H9 (cell line): Measurements from ENCODE around the gene SAMM50. TPM values are rescaled to one million over a fixed set of nuclear protein-coding genes. Genes with fewer than 3 reads are reported as not detected.

Experiments
- DNase-seq: peaks from one replicate; pipeline ENCODE4 v3.0.0-alpha.2; 2017
- H2AFZ ChIP-seq: one replicate; pipeline ENCODE4 v1.6.1; 2013; ENCODE audit warnings: mild to moderate bottlenecking, low read length, control low read depth, moderate library complexity
- H2AK5ac ChIP-seq: 2 replicates; pipeline ENCODE4 v1.6.1; 2013; ENCODE audit warnings: low read length, control low read depth, mixed read lengths; ENCODE audit not compliant: insufficient read length
- H2BK120ac ChIP-seq: one replicate; pipeline ENCODE4 v1.6.1; 2013; ENCODE audit warnings: low read depth, mild to moderate bottlenecking, low read length, control low read depth, inconsistent platforms; ENCODE audit not compliant: poor library complexity, severe bottlenecking
- H2BK12ac ChIP-seq: 2 replicates; pipeline ENCODE4 v1.6.1; 2013; ENCODE audit warnings: low read length, control low read depth, mixed read lengths, low read depth; ENCODE audit not compliant: insufficient read length
- H2BK15ac ChIP-seq: 2 replicates; pipeline ENCODE4 v1.6.1; 2013; ENCODE audit warnings: low read depth, low read length, control low read depth
- H2BK20ac ChIP-seq: one replicate; pipeline ENCODE4 v1.6.1; 2013; ENCODE audit warnings: low read depth, mild to moderate bottlenecking, low read length, control low read depth, inconsistent platforms; ENCODE audit not compliant: poor library complexity, severe bottlenecking
- H2BK5ac ChIP-seq: 2 replicates; pipeline ENCODE4 v1.6.1; 2013; ENCODE audit warnings: low read length, control low read depth, mixed read lengths; ENCODE audit not compliant: insufficient read length
- H3K14ac ChIP-seq: 2 replicates; pipeline ENCODE4 v1.6.1; 2013; ENCODE audit warnings: low read length, control low read depth; ENCODE audit not compliant: insufficient read depth
- H3K18ac ChIP-seq: 2 replicates; pipeline ENCODE4 v1.6.1; 2013; ENCODE audit warnings: low read depth, mild to moderate bottlenecking, mixed read lengths, low read length, control low read depth; ENCODE audit not compliant: insufficient read length
- H3K23ac ChIP-seq: 2 replicates; pipeline ENCODE4 v1.6.1; 2013; ENCODE audit warnings: low read length, control low read depth, mixed read lengths, low read depth; ENCODE audit not compliant: insufficient read length
- H3K23me2 ChIP-seq: 2 replicates; pipeline ENCODE4 v1.6.1; 2013; ENCODE audit warnings: low read depth, mild to moderate bottlenecking, mixed read lengths, low read length, control low read depth; ENCODE audit not compliant: insufficient read length, poor library complexity, severe bottlenecking
- H3K27ac ChIP-seq: 2 replicates; pipeline ENCODE4 v1.5.1; 2013; ENCODE audit warnings: low read length, control low read depth, mixed read lengths, low read depth; ENCODE audit not compliant: insufficient read length
- H3K27me3 ChIP-seq: 2 replicates; pipeline ENCODE4 v1.6.1; 2013; ENCODE audit warnings: low read length, control low read depth, inconsistent platforms; ENCODE audit not compliant: insufficient read depth
- H3K4ac ChIP-seq: 2 replicates; pipeline ENCODE4 v1.6.1; 2013; ENCODE audit warnings: low read depth, mild to moderate bottlenecking, control low read depth, inconsistent platforms, low read length, moderate library complexity
- H3K4me1 ChIP-seq: 2 replicates; pipeline ENCODE4 v1.6.1; 2013; ENCODE audit warnings: low read length, control low read depth, inconsistent platforms; ENCODE audit not compliant: insufficient read depth
- H3K4me2 ChIP-seq: 2 replicates; pipeline ENCODE4 v1.6.1; 2013; ENCODE audit warnings: low read length, control low read depth, mixed read lengths; ENCODE audit not compliant: insufficient read length, insufficient read depth
- H3K56ac ChIP-seq: 2 replicates; pipeline ENCODE4 v1.6.1; 2013; ENCODE audit warnings: low read depth, mild to moderate bottlenecking, mixed read lengths, low read length, control low read depth; ENCODE audit not compliant: insufficient read length
- H3K79me1 ChIP-seq: 2 replicates; pipeline ENCODE4 v1.6.1; 2013; ENCODE audit warnings: low read depth, mild to moderate bottlenecking, moderate library complexity, low read length, control low read depth, inconsistent platforms; ENCODE audit not compliant: insufficient read depth, poor library complexity, severe bottlenecking
- H3K79me2 ChIP-seq: 2 replicates; pipeline ENCODE4 v1.6.1; 2013; ENCODE audit warnings: low read length, control low read depth, inconsistent platforms; ENCODE audit not compliant: insufficient read depth
- H3K9ac ChIP-seq: 2 replicates; pipeline ENCODE4 v1.6.1; 2013; ENCODE audit warnings: low read length, control low read depth, mixed read lengths; ENCODE audit not compliant: insufficient read length; ENCODE audit errors: extremely low read depth
- H3K9me3 ChIP-seq: one replicate; pipeline ENCODE4 v1.6.1; 2013; ENCODE audit warnings: low read depth, low read length, inconsistent platforms; ENCODE audit not compliant: control insufficient read depth
- H3T11ph ChIP-seq: one replicate; pipeline ENCODE4 v1.6.1; 2013; ENCODE audit warnings: mild to moderate bottlenecking, low read length, control low read depth, inconsistent platforms
- H4K20me1 ChIP-seq: one replicate; pipeline ENCODE4 v1.6.1; 2013; ENCODE audit not compliant: control insufficient read depth, insufficient read length, insufficient read depth
- H4K5ac ChIP-seq: 2 replicates; pipeline ENCODE4 v1.6.1; 2013; ENCODE audit warnings: low read depth, mild to moderate bottlenecking, mixed read lengths, low read length, control low read depth; ENCODE audit not compliant: insufficient read length
- H4K8ac ChIP-seq: replicated peaks from 2 replicates; pipeline ENCODE4 v1.6.1; 2013; ENCODE audit warnings: low read length, control low read depth, mixed read lengths, low read depth; ENCODE audit not compliant: insufficient read length
- H4K91ac ChIP-seq: 2 replicates; pipeline ENCODE4 v1.6.1; 2013; ENCODE audit warnings: low read depth, mild to moderate bottlenecking, moderate library complexity, mixed read lengths, low read length, control low read depth; ENCODE audit not compliant: insufficient read length
- H3K27ac Mint-ChIP-seq, 3 experiments: 2 replicates in 2 of 3; 3 replicates in 1 of 3; pipeline ENCODE4 v1.8.0; 2020 to 2021; ENCODE audit warnings: mixed read lengths in 3 of 3, mild to moderate bottlenecking in 1 of 3, moderate library complexity in 1 of 3
- H3K27me3 Mint-ChIP-seq: 2 replicates; pipeline ENCODE4 v1.8.0; 2021; ENCODE audit warnings: low read depth, mild to moderate bottlenecking, moderate library complexity, mixed read lengths
- H3K36me3 Mint-ChIP-seq, 3 experiments: 2 replicates in 2 of 3; 3 replicates in 1 of 3; pipeline ENCODE4 v1.8.0; 2020 to 2021; ENCODE audit warnings: low read depth in 3 of 3, mixed read lengths in 3 of 3; ENCODE audit not compliant: insufficient read depth in 1 of 3
- H3K4me1 Mint-ChIP-seq, 2 experiments: 2 replicates each; pipeline ENCODE4 v1.8.0; 2020; ENCODE audit warnings: mixed read lengths in 2 of 2
- H3K4me3 Mint-ChIP-seq, 2 experiments: 2 replicates in 1 of 2; 3 replicates in 1 of 2; pipeline ENCODE4 v1.8.0; 2020 to 2021; ENCODE audit warnings: mild to moderate bottlenecking in 2 of 2, mixed read lengths in 2 of 2, moderate library complexity in 1 of 2
- H3K9me3 Mint-ChIP-seq, 2 experiments: 2 replicates in 1 of 2; 3 replicates in 1 of 2; pipeline ENCODE4 v1.8.0; 2020; ENCODE audit warnings: mild to moderate bottlenecking in 2 of 2, mixed read lengths in 2 of 2, moderate library complexity in 1 of 2
- WGBS: extraction: QIAGEN DNeasy Blood & Tissue Kit; methylation state at CpG from one replicate; pipeline ENCODE4 v1.1.7; 2013; ENCODE audit warnings: missing lambda C conversion rate, low lambda C conversion rate, mixed read lengths; ENCODE audit not compliant: insufficient read length; ENCODE audit errors: extremely low coverage; 5-methylcytosine and 5-hydroxymethylcytosine counted together
- total RNA-seq: library from RNA; stranded (reverse); gene quantifications from 2 replicates; pipeline ENCODE4 v1.2.1, GENCODE V29; 2021
- TF ChIP-seq, protein P1 (sequence below): fragments of 200-600 bp; sonication (generic); conservative IDR thresholded peaks from 3 replicates; pipeline ENCODE4 v1.8.0; 2021; ENCODE audit warnings: antibody characterized with exemption, mild to moderate bottlenecking

The SAMM50 gene
- total RNA-seq, 1 experiment from 2014 or later, result 57.2 TPM

DNA sequence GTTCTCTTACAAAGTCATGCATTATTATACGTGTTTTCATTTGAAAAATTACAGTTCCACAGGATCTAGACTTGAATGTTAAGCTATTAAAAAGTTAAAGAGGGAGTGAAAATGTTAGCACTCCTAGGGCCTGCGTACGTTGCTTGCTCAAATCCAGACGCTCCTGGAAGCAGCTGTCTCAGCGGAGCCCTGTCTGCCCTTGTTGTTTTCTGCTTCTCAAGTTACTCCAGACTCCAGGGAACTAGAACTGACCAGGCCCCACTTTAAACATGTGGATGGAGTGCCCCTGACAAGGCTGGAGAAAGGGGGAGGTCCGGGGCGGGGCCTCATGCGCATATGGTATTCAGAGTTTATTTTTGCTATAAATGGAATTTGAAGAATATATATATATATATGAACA lies 78.5 kb downstream of the SAMM50 start:
- H3K18ac ChIP-seq, result no peak overlapping the region
- Mint-ChIP-seq H3K27ac (peak overlapping the region in 2 of 3 experiments; percentile 44 to 82; a peak in 2 of 7 replicates), H3K4me3 (no peak overlapping the region), H3K9me3 (no peaks in the 10 kb centered on the region), H3K27me3 (no peaks in the 10 kb centered on the region), H3K4me1 (peaks cover 7 to 8% of the 10 kb centered on the region in 2 experiments; a peak in 3 of 4 replicates), H3K36me3 (no peaks in the 10 kb centered on the region)
- H3K14ac ChIP-seq, result no peak overlapping the region
- no peak overlapping the region for H2AFZ ChIP-seq
- WGBS, result no CpG with 5 or more reads among the region's 8 CpGs
- H3K4me2 ChIP-seq, result no peak overlapping the region
- H3K27me3 ChIP-seq, result no peaks in the 10 kb centered on the region
- H3K9ac ChIP-seq, result no peak overlapping the region
- no peaks in the 10 kb centered on the region for H3K79me1 ChIP-seq
- no peak overlapping the region for H2BK15ac ChIP-seq
- no peaks in the 10 kb centered on the region for H3K9me3 ChIP-seq
- H2BK20ac ChIP-seq, result no peak overlapping the region
- TF ChIP-seq, protein P1, sequence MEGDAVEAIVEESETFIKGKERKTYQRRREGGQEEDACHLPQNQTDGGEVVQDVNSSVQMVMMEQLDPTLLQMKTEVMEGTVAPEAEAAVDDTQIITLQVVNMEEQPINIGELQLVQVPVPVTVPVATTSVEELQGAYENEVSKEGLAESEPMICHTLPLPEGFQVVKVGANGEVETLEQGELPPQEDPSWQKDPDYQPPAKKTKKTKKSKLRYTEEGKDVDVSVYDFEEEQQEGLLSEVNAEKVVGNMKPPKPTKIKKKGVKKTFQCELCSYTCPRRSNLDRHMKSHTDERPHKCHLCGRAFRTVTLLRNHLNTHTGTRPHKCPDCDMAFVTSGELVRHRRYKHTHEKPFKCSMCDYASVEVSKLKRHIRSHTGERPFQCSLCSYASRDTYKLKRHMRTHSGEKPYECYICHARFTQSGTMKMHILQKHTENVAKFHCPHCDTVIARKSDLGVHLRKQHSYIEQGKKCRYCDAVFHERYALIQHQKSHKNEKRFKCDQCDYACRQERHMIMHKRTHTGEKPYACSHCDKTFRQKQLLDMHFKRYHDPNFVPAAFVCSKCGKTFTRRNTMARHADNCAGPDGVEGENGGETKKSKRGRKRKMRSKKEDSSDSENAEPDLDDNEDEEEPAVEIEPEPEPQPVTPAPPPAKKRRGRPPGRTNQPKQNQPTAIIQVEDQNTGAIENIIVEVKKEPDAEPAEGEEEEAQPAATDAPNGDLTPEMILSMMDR, result no peak
- H3K4ac ChIP-seq, result no peak overlapping the region
- no peak overlapping the region for H3K27ac ChIP-seq
- no peak overlapping the region for H2BK12ac ChIP-seq
- no peaks in the 10 kb centered on the region for H4K20me1 ChIP-seq
- H3T11ph ChIP-seq, result no peak overlapping the region
- H3K4me1 ChIP-seq, result no peaks in the 10 kb centered on the region
- no peak overlapping the region for H4K91ac ChIP-seq
- H2BK5ac ChIP-seq, result no peak overlapping the region
- no peaks in the 10 kb centered on the region for H3K79me2 ChIP-seq
- H3K23ac ChIP-seq, result no peak overlapping the region
- no peak overlapping the region for H2AK5ac ChIP-seq
- no peak for DNase-seq
- H4K5ac ChIP-seq, result no peak overlapping the region
- no peak overlapping the region for H4K8ac ChIP-seq
- H3K56ac ChIP-seq, result no peak overlapping the region
- no peak overlapping the region for H2BK120ac ChIP-seq
- no peaks in the 10 kb centered on the region for H3K23me2 ChIP-seq
